Activated T-helper 17 cell treated with anti-CD3 and anti-CD28 coated beads, Interleukin-2, amount 50 U/mL, for 72 hours (primary cell): ENCODE measurements around the gene SLC22A31. TPM values are rescaled to one million over a fixed set of nuclear protein-coding genes. Genes with fewer than 3 reads are reported as not detected.
A peak's percentile ranks its signal among the peaks of the same experiment; 100 is the strongest.

Source experiments
- ATAC-seq: fragments of 150-1000 bp; cut with Tn5 transposase; replicated peaks from 2 replicates; pipeline ENCODE4 v1.10.0; 2021; ENCODE audit warnings: mild to moderate bottlenecking, moderate library complexity
- H3K27ac Mint-ChIP-seq: one replicate; pipeline ENCODE4 v1.8.0; 2022; ENCODE audit warnings: mixed read lengths
- H3K27me3 Mint-ChIP-seq: one replicate; pipeline ENCODE4 v1.8.0; 2022; ENCODE audit warnings: mixed read lengths
- H3K36me3 Mint-ChIP-seq: one replicate; pipeline ENCODE4 v1.8.0; 2022; ENCODE audit warnings: low read depth, mild to moderate bottlenecking, mixed read lengths
- H3K4me1 Mint-ChIP-seq: one replicate; pipeline ENCODE4 v1.8.0; 2022; ENCODE audit warnings: mixed read lengths
- H3K4me3 Mint-ChIP-seq: one replicate; pipeline ENCODE4 v1.8.0; 2022; ENCODE audit warnings: mild to moderate bottlenecking, mixed read lengths
- H3K9me3 Mint-ChIP-seq: one replicate; pipeline ENCODE4 v1.8.0; 2022; ENCODE audit warnings: mixed read lengths
- total RNA-seq, 2 donors: library from RNA; stranded (reverse); gene quantifications; one replicate each; pipeline ENCODE4 v1.2.3, GENCODE V29; 2022

Gene SLC22A31
- total RNA-seq, 2 donors from 2014 or later: 0.34 to 0.65 TPM

- Mint-ChIP-seq H3K4me1 (peaks cover 6% of the 10 kb centered on the region), H3K36me3 (no peaks in the 10 kb centered on the region), H3K9me3 (no peaks in the 10 kb centered on the region), H3K4me3 (no peak overlapping the region), H3K27me3 (no peaks in the 10 kb centered on the region), H3K27ac (no peak overlapping the region)
- no peak for ATAC-seq
Observed at GRCh38 chr16:89160977-89161701, 39.2 kb downstream of the SLC22A31 start.

GRCh38 chr16:89159850-89160354, 40.4 kb downstream of the SLC22A31 start:
- H3K4me3 Mint-ChIP-seq: no peak overlapping the region
- H3K27ac Mint-ChIP-seq: no peak overlapping the region
- no peaks in the 10 kb centered on the region for H3K9me3 Mint-ChIP-seq
- H3K4me1 Mint-ChIP-seq: peaks cover 6% of the 10 kb centered on the region
- no peaks in the 10 kb centered on the region for H3K27me3 Mint-ChIP-seq
- ATAC-seq: no peak
- H3K36me3 Mint-ChIP-seq: no peaks in the 10 kb centered on the region

- no peaks in the 10 kb centered on the region for H3K36me3 Mint-ChIP-seq
- H3K4me1 Mint-ChIP-seq: peaks cover 6% of the 10 kb centered on the region
- no peak overlapping the region for H3K4me3 Mint-ChIP-seq
- no peak for ATAC-seq
- no peak overlapping the region for H3K27ac Mint-ChIP-seq
- no peaks in the 10 kb centered on the region for H3K9me3 Mint-ChIP-seq
- H3K27me3 Mint-ChIP-seq: no peaks in the 10 kb centered on the region
Observed at GRCh38 chr16:89159066-89159849, 41.1 kb downstream of the SLC22A31 start.

- H3K27ac Mint-ChIP-seq: no peak overlapping the region
- H3K27me3 Mint-ChIP-seq: no peaks in the 10 kb centered on the region
- no peaks in the 10 kb centered on the region for H3K9me3 Mint-ChIP-seq
- H3K4me1 Mint-ChIP-seq: peaks cover 6% of the 10 kb centered on the region
- no peak for ATAC-seq
- H3K4me3 Mint-ChIP-seq: no peak overlapping the region
- H3K36me3 Mint-ChIP-seq: no peaks in the 10 kb centered on the region
Observed at GRCh38 chr16:89157778-89158177, 42.6 kb downstream of the SLC22A31 start.

- Mint-ChIP-seq H3K27me3 (no peaks in the 10 kb centered on the region), H3K4me3 (no peak overlapping the region), H3K27ac (no peak overlapping the region), H3K4me1 (peaks cover 3% of the 10 kb centered on the region), H3K9me3 (no peaks in the 10 kb centered on the region), H3K36me3 (no peaks in the 10 kb centered on the region)
- no peak for ATAC-seq
Observed at GRCh38 chr16:89156740-89157645, 43.3 kb downstream of the SLC22A31 start.

GRCh38 chr16:89155851-89156739, 44.2 kb downstream of the SLC22A31 start:
- no peak overlapping the region for H3K4me3 Mint-ChIP-seq
- no peak for ATAC-seq
- H3K9me3 Mint-ChIP-seq: no peaks in the 10 kb centered on the region
- H3K27ac Mint-ChIP-seq: no peak overlapping the region
- no peaks in the 10 kb centered on the region for H3K27me3 Mint-ChIP-seq
- H3K36me3 Mint-ChIP-seq: peaks cover 9% of the 10 kb centered on the region
- no peaks in the 10 kb centered on the region for H3K4me1 Mint-ChIP-seq

GRCh38 chr16:89155184-89155679, 45.1 kb downstream of the SLC22A31 start:
- Mint-ChIP-seq H3K36me3 (peaks cover 18% of the 10 kb centered on the region), H3K27me3 (no peaks in the 10 kb centered on the region), H3K9me3 (no peaks in the 10 kb centered on the region), H3K27ac (no peak overlapping the region), H3K4me1 (no peaks in the 10 kb centered on the region), H3K4me3 (no peak overlapping the region)
- no peak for ATAC-seq

- Mint-ChIP-seq H3K36me3 (peaks cover 24% of the 10 kb centered on the region), H3K4me1 (no peaks in the 10 kb centered on the region), H3K27ac (no peak overlapping the region), H3K27me3 (no peaks in the 10 kb centered on the region), H3K4me3 (no peak overlapping the region), H3K9me3 (no peaks in the 10 kb centered on the region)
- no peak for ATAC-seq
Observed at GRCh38 chr16:89154390-89155183, 45.8 kb downstream of the SLC22A31 start.

- Mint-ChIP-seq H3K4me1 (no peaks in the 10 kb centered on the region), H3K4me3 (no peak overlapping the region), H3K36me3 (peaks cover 31% of the 10 kb centered on the region), H3K27ac (no peak overlapping the region), H3K27me3 (no peaks in the 10 kb centered on the region), H3K9me3 (no peaks in the 10 kb centered on the region)
- peak; percentile 4 for ATAC-seq
Observed at GRCh38 chr16:89153848-89154271, 46.5 kb downstream of the SLC22A31 start.

- no peak overlapping the region for H3K4me3 Mint-ChIP-seq
- H3K9me3 Mint-ChIP-seq: no peaks in the 10 kb centered on the region
- H3K4me1 Mint-ChIP-seq: no peaks in the 10 kb centered on the region
- peaks cover 38% of the 10 kb centered on the region for H3K36me3 Mint-ChIP-seq
- H3K27me3 Mint-ChIP-seq: no peaks in the 10 kb centered on the region
- H3K27ac Mint-ChIP-seq: peak overlapping the region; percentile 65
- peak; percentile 31 for ATAC-seq
Observed at GRCh38 chr16:89152831-89153700, 47.3 kb downstream of the SLC22A31 start.

GRCh38 chr16:89150981-89151380, 49.4 kb downstream of the SLC22A31 start:
- ATAC-seq: no peak
- Mint-ChIP-seq H3K36me3 (peaks cover 43% of the 10 kb centered on the region), H3K27ac (no peak overlapping the region), H3K27me3 (no peaks in the 10 kb centered on the region), H3K4me1 (no peaks in the 10 kb centered on the region), H3K4me3 (no peak overlapping the region), H3K9me3 (no peaks in the 10 kb centered on the region)
